Tibial artery (tissue), 4 donors: ENCODE data around the gene SCN9A.

ENCODE experiments used
- DNase-seq, 2 donors: peaks; one replicate each; pipeline ENCODE4 v3.0.0-alpha.2; 2019
- H3K27ac ChIP-seq, 2 donors: fragments of 200-600 bp; sonication (generic) in 1 of 2; 1 replicate in 1 of 2; 2 replicates in 1 of 2; pipeline ENCODE4 v1.5.1; 2018 to 2019; ENCODE audit warnings: mild to moderate bottlenecking in 1 of 2
- H3K27me3 ChIP-seq, 2 donors: fragments of 200-600 bp; sonication (generic) in 1 of 2; one replicate each; pipeline versions ENCODE4 v1.5.1 to v1.6.0; 2016 to 2019
- H3K36me3 ChIP-seq, 3 donors: fragments of 200-600 bp; sonication (generic) in 2 of 3; one replicate each; pipeline ENCODE4 v1.5.1; 2016 to 2019; ENCODE audit warnings: mild to moderate bottlenecking in 2 of 3
- H3K4me1 ChIP-seq, 4 donors: fragments of 200-600 bp; sonication (generic) in 2 of 4; 1 replicate in 3 of 4; 2 replicates in 1 of 4; pipeline ENCODE4 v1.5.1; 2016 to 2019
- H3K4me3 ChIP-seq, 2 donors: fragments of 200-600 bp; sonication (generic) in 1 of 2; 1 replicate in 1 of 2; 2 replicates in 1 of 2; pipeline ENCODE4 v1.5.1; 2018 to 2019; ENCODE audit warnings: mild to moderate bottlenecking in 2 of 2
- H3K9me3 ChIP-seq, 3 donors: fragments of 200-600 bp; sonication (generic) in 1 of 3; one replicate each; pipeline ENCODE4 v1.5.1; 2016 to 2019
- CTCF ChIP-seq, 2 experiments: fragments of 200-600 bp in 1 of 2; fragments of 450-650 bp in 1 of 2; IDR thresholded peaks; one replicate each; pipeline ENCODE4 v1.5.1; 2017 to 2019; ENCODE audit warnings: antibody characterized with exemption in 2 of 2, mild to moderate bottlenecking in 1 of 2, moderate library complexity in 1 of 2
- intact Hi-C: fragments of 100-400 bp; cut with DNase I; formaldehyde crosslinking; loops from one replicate; pipeline ENCODE4 v1.15.0; 2023; ENCODE audit warnings: low total_unique reads

The SCN9A gene

GRCh38 chr2:166155589-166155988 lies 220.2 kb downstream of the SCN9A start:
- Histone ChIP-seq H3K9me3 (no peaks in the 10 kb centered on the region), H3K4me1 (no peaks in the 10 kb centered on the region), H3K27ac (no peak overlapping the region), H3K36me3 (no peaks in the 10 kb centered on the region), H3K4me3 (no peak overlapping the region), H3K27me3 (no peaks in the 10 kb centered on the region)
- intact Hi-C loops = no loop called here
- DNase-seq = no peak
- no peak for TF ChIP-seq CTCF (IDR thresholded peaks at IDR 0.05)

GRCh38 chr2:166154685-166155338 lies 220.9 kb downstream of the SCN9A start:
- DNase-seq = no peak
- H3K9me3 ChIP-seq = no peaks in the 10 kb centered on the region
- intact Hi-C loops = no loop called here
- no peak overlapping the region for H3K4me3 ChIP-seq
- H3K27me3 ChIP-seq = no peaks in the 10 kb centered on the region
- no peaks in the 10 kb centered on the region for H3K36me3 ChIP-seq
- H3K4me1 ChIP-seq = no peaks in the 10 kb centered on the region
- no peak overlapping the region for H3K27ac ChIP-seq
- TF ChIP-seq CTCF (IDR thresholded peaks at IDR 0.05) = no peak

- TF ChIP-seq CTCF (IDR thresholded peaks at IDR 0.05) = no peak
- intact Hi-C loops = no loop called here
- Histone ChIP-seq H3K4me1 (no peaks in the 10 kb centered on the region), H3K27ac (no peak overlapping the region), H3K4me3 (no peak overlapping the region), H3K9me3 (no peaks in the 10 kb centered on the region), H3K27me3 (no peaks in the 10 kb centered on the region), H3K36me3 (no peaks in the 10 kb centered on the region)
- no peak for DNase-seq
Measured at GRCh38 chr2:166152064-166152463, 223.7 kb downstream of the SCN9A start.

- Histone ChIP-seq H3K4me3 (no peak overlapping the region), H3K9me3 (no peaks in the 10 kb centered on the region), H3K36me3 (no peaks in the 10 kb centered on the region), H3K4me1 (no peaks in the 10 kb centered on the region), H3K27ac (no peak overlapping the region), H3K27me3 (no peaks in the 10 kb centered on the region)
- intact Hi-C loops = no loop called here
- no peak for TF ChIP-seq CTCF (IDR thresholded peaks at IDR 0.05)
- peak in 1 of 2 donors; percentile 21 for DNase-seq
Measured at GRCh38 chr2:166148500-166149400, 227.0 kb downstream of the SCN9A start.

GRCh38 chr2:166147883-166148282 lies 227.9 kb downstream of the SCN9A start:
- intact Hi-C loops = no loop called here
- no peaks in the 10 kb centered on the region for H3K4me1 ChIP-seq
- no peak overlapping the region for H3K27ac ChIP-seq
- DNase-seq = no peak
- no peaks in the 10 kb centered on the region for H3K36me3 ChIP-seq
- no peaks in the 10 kb centered on the region for H3K9me3 ChIP-seq
- no peaks in the 10 kb centered on the region for H3K27me3 ChIP-seq
- no peak overlapping the region for H3K4me3 ChIP-seq
- no peak for TF ChIP-seq CTCF (IDR thresholded peaks at IDR 0.05)
